CD8-positive, alpha-beta memory T cell (primary cell): Measurements from ENCODE around the gene ADRA2B. TPM values are rescaled to one million over a fixed set of nuclear protein-coding genes. Genes with fewer than 3 reads are reported as not detected.
"Not testable (repeated sequence)": the region's sequence is repeated elsewhere in the genome, so short reads cannot be mapped to it uniquely, and the experiment has no call there.

Experiments used
- CTCF ChIA-PET: fragments of 350-600 bp; sonication (Branson Sonifier 250); formaldehyde crosslinking; loops from one replicate; lab custom pipeline; 2021; ENCODE audit warnings: antibody characterized with exemption; lab: Charles Lee
- POLR2A ChIA-PET: fragments of 350-600 bp; sonication (Branson Sonifier 250); formaldehyde crosslinking; loops from one replicate; lab custom pipeline; 2021; ENCODE audit warnings: antibody characterized with exemption; lab: Charles Lee
- DNase-seq, 5 donors: peaks; one replicate each; pipeline versions ENCODE4 v3.0.0 to v3.0.0-alpha.2; 2020 to 2022; ENCODE audit warnings: mixed read lengths in 1 of 5
- H3K27ac ChIP-seq: one replicate; pipeline ENCODE4 v1.7.0; 2013; ENCODE audit warnings: low read depth, mild to moderate bottlenecking, low read length, moderate library complexity
- H3K27me3 ChIP-seq: 2 replicates; pipeline ENCODE4 v1.7.0; 2013; ENCODE audit warnings: low read length, mild to moderate bottlenecking; ENCODE audit not compliant: insufficient read depth, poor library complexity, severe bottlenecking
- H3K36me3 ChIP-seq: 2 replicates; pipeline ENCODE4 v1.7.0; 2013; ENCODE audit warnings: mild to moderate bottlenecking, low read length, moderate library complexity; ENCODE audit not compliant: insufficient read depth
- H3K4me1 ChIP-seq: 2 replicates; pipeline ENCODE4 v1.7.0; 2013; ENCODE audit warnings: mild to moderate bottlenecking, low read length, moderate library complexity; ENCODE audit not compliant: insufficient read depth
- H3K4me3 ChIP-seq: 2 replicates; pipeline ENCODE4 v1.7.0; 2013; ENCODE audit warnings: mild to moderate bottlenecking, low read length
- H3K9me3 ChIP-seq: 2 replicates; pipeline ENCODE4 v1.7.0; 2013; ENCODE audit warnings: mild to moderate bottlenecking, low read length
- H3K27ac Mint-ChIP-seq, 8 donors: one replicate each; pipeline ENCODE4 v1.8.0; 2020 to 2021; ENCODE audit warnings: mixed read lengths in 8 of 8, mild to moderate bottlenecking in 6 of 8, inconsistent platforms in 3 of 8, moderate library complexity in 3 of 8
- H3K27me3 Mint-ChIP-seq, 2 donors: one replicate each; pipeline ENCODE4 v1.8.0; 2020 to 2021; ENCODE audit warnings: mixed read lengths in 2 of 2, mild to moderate bottlenecking in 1 of 2, moderate library complexity in 1 of 2
- H3K36me3 Mint-ChIP-seq, 3 donors: one replicate each; pipeline ENCODE4 v1.8.0; 2020 to 2021; ENCODE audit warnings: mixed read lengths in 3 of 3, inconsistent platforms in 1 of 3, mild to moderate bottlenecking in 1 of 3
- H3K4me1 Mint-ChIP-seq, 3 donors: one replicate each; pipeline ENCODE4 v1.8.0; 2020 to 2021; ENCODE audit warnings: mixed read lengths in 3 of 3, inconsistent platforms in 1 of 3, mild to moderate bottlenecking in 1 of 3
- H3K4me3 Mint-ChIP-seq, 7 donors: one replicate each; pipeline ENCODE4 v1.8.0; 2020 to 2021; ENCODE audit warnings: mixed read lengths in 7 of 7, mild to moderate bottlenecking in 6 of 7, moderate library complexity in 4 of 7, inconsistent platforms in 2 of 7
- H3K9me3 Mint-ChIP-seq, 5 donors: one replicate each; pipeline ENCODE4 v1.8.0; 2020 to 2022; ENCODE audit warnings: mixed read lengths in 5 of 5, mild to moderate bottlenecking in 3 of 5, moderate library complexity in 2 of 5, inconsistent platforms in 1 of 5
- polyA plus RNA-seq: library from polyadenylated mRNA; unstranded; fragments of 300-500 nt; fragmentation: Illumina TruSeq; gene quantifications from one replicate; pipeline ENCODE4 v1.2.3, GENCODE V29; 2021
- total RNA-seq, 2 experiments: library from RNA; stranded (reverse); gene quantifications; one replicate each; pipeline ENCODE4 v1.2.3, GENCODE V29; 2021

ADRA2B gene
- total and polyA plus RNA-seq, 3 experiments from 2014 or later: 0.07 to 0.24 TPM; not detected in 1

DNA sequence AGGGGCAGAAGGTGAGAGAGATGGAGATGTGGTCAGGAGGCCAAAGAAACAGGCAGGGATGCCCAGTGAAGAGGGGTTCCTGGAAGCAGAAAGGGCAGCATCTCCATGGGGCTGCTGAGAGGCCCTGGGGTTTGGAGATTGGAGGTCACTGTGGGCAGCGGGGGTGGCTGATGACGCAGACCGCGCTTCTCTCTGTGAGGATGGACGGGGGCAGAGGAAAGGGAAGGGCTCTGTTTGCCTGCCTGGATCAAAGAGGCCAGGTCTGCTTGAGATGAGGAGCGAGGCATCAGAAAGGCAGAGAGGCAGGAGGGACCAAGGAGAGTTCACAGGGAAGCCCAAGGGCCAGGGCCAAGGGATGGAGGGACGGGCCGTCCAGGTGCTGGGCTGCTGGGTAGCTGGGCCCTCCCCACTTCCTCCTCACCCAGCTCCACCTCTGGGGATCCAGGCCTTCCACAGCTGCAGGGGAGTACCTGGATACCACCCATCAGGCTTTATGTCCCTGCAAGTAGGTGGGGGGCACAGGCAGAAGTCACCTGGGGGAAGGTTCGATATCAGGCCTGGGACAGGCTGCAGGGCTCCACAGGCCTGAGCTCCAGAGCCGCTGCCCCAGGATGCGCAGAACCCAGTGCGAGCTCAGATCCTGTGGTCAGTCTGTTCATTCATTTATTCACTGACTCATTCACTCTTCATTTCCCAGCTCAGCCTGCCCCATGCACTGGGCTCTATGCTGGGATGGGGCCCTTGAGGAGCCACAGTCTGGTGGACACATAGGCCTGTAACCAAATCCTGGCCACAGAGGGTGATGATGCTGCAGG, 30.6 kb downstream of the ADRA2B start:
- ChIA-PET CTCF (no interaction called here), POLR2A (no interaction called here)
- peaks cover 0 to 3% (median 0%) of the 10 kb centered on the region in 5 donors for H3K9me3 Mint-ChIP-seq
- Histone ChIP-seq H3K9me3 (no peaks in the 10 kb centered on the region), H3K27ac (no peak overlapping the region), H3K4me1 (no peaks in the 10 kb centered on the region), H3K4me3 (no peak overlapping the region), H3K27me3 (no peaks in the 10 kb centered on the region), H3K36me3 (no peaks in the 10 kb centered on the region)
- H3K4me3 Mint-ChIP-seq: no peak overlapping the region
- no peaks in the 10 kb centered on the region for H3K4me1 Mint-ChIP-seq
- H3K27me3 Mint-ChIP-seq: peaks cover 8 to 23% of the 10 kb centered on the region in 2 donors
- no peak for DNase-seq
- peak overlapping the region in 1 of 8 donors; percentile 15 for H3K27ac Mint-ChIP-seq
- peaks cover 0 to 4% (median 0%) of the 10 kb centered on the region in 3 donors for H3K36me3 Mint-ChIP-seq

DNA sequence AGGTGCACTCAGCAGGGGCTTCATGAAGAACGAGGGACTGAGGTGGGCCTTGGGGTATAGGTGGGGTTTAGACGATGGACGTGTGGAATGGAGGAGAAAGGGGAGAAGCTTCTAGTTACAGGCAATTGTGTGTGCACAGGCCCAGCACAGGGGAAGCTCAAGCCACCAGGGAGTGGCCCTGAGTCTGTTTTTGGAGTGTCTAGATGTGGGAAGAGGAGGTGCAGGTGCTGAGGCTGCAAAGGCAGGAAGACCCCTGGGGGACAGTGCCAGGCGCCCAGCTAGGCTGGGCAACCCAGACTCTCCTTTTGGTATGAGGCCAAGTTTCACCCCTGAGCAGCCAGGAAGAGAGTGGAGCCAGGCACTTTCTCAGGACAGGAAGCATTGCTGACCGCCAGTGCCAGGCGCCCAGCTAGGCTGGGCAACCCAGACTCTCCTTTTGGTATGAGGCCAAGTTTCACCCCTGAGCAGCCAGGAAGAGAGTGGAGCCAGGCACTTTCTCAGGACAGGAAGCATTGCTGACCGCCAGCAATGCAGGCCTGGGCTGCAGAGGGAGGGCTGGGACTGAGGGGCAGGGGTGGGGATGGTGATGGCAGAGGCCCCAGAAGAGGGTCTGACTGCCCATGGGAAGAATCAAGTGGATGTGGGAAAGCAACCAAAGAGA, 31.4 kb downstream of the ADRA2B start:
- H3K4me3 Mint-ChIP-seq, H3K4me1 Mint-ChIP-seq, H3K27ac ChIP-seq, H3K27me3 ChIP-seq, H3K9me3 Mint-ChIP-seq, H3K36me3 Mint-ChIP-seq, H3K9me3 ChIP-seq, H3K4me1 ChIP-seq, POLR2A ChIA-PET, CTCF ChIA-PET, H3K36me3 ChIP-seq, H3K27ac Mint-ChIP-seq, H3K4me3 ChIP-seq, DNase-seq: not testable (repeated sequence)
- H3K27me3 Mint-ChIP-seq: peaks cover 8 to 27% of the 10 kb centered on the region in 2 donors

- POLR2A ChIA-PET: no interaction called here
- DNase-seq: no peak
- H3K36me3 Mint-ChIP-seq: peaks cover 0 to 4% (median 0%) of the 10 kb centered on the region in 3 donors
- Histone ChIP-seq H3K4me3 (no peak overlapping the region), H3K9me3 (no peaks in the 10 kb centered on the region), H3K36me3 (no peaks in the 10 kb centered on the region), H3K4me1 (no peaks in the 10 kb centered on the region), H3K27ac (no peak overlapping the region), H3K27me3 (no peaks in the 10 kb centered on the region)
- H3K27ac Mint-ChIP-seq: no peak overlapping the region
- no peaks in the 10 kb centered on the region for H3K4me1 Mint-ChIP-seq
- CTCF ChIA-PET: no interaction called here
- H3K4me3 Mint-ChIP-seq: no peak overlapping the region
- H3K9me3 Mint-ChIP-seq: peaks cover 0 to 3% (median 0%) of the 10 kb centered on the region in 5 donors
- H3K27me3 Mint-ChIP-seq: peaks cover 10 to 27% of the 10 kb centered on the region in 2 donors
These were observed 32.1 kb downstream of the ADRA2B start for GRCh38 chr2:96083989-96084857.

DNA sequence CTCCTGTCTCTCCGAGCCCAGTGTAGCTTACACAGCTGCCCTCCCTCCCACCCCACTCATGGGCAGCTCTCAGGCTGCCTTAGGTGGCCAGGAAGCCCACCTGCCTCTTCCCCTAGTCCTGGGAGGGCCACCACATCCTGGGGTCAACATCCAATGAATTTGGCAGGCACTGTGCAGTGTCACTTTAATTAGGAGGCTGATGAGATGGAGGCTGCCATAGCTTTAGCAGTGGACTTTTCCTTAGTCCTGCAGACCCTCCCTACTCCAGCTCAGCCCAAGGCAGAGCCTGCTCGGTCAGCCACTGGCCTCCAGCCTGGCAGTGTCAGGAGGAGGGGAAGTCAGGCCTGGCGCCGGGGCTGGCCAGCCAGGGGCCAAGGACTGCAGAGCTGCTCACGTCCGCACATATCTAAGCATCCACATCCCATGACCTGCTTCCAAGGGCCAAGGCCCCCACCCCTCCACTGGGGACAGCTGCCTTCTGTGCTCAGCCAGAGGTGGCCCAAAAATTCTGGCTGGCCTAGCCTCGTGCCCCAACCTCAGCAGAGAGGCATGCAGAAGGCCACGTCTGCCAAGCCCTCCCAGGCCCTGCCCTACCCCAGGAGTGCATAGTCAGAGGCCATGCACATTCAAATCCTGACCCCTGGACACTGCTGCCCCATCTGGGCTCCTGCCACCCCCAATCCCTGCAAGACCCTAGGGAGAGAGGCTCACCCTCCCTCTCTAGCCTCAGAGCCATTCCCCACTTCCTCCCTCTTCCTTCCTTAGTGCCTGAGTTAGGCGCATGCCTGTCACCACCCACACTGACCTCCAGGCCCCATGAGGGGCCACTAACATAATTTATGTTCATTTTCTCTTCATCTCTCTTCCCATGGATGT, 33.1 kb downstream of the ADRA2B start:
- CTCF ChIA-PET: no interaction called here
- Mint-ChIP-seq H3K4me3 (no peak overlapping the region), H3K27me3 (peaks cover 10 to 27% of the 10 kb centered on the region in 2 donors), H3K4me1 (no peaks in the 10 kb centered on the region), H3K9me3 (peaks cover 0 to 3% (median 0%) of the 10 kb centered on the region in 5 donors), H3K36me3 (peaks cover 0 to 4% (median 0%) of the 10 kb centered on the region in 3 donors), H3K27ac (peak overlapping the region in 1 of 8 donors; percentile 52)
- Histone ChIP-seq H3K36me3 (no peaks in the 10 kb centered on the region), H3K27ac (no peak overlapping the region), H3K4me3 (no peak overlapping the region), H3K9me3 (no peaks in the 10 kb centered on the region), H3K4me1 (no peaks in the 10 kb centered on the region), H3K27me3 (no peaks in the 10 kb centered on the region)
- no peak for DNase-seq
- POLR2A ChIA-PET: no interaction called here

DNA sequence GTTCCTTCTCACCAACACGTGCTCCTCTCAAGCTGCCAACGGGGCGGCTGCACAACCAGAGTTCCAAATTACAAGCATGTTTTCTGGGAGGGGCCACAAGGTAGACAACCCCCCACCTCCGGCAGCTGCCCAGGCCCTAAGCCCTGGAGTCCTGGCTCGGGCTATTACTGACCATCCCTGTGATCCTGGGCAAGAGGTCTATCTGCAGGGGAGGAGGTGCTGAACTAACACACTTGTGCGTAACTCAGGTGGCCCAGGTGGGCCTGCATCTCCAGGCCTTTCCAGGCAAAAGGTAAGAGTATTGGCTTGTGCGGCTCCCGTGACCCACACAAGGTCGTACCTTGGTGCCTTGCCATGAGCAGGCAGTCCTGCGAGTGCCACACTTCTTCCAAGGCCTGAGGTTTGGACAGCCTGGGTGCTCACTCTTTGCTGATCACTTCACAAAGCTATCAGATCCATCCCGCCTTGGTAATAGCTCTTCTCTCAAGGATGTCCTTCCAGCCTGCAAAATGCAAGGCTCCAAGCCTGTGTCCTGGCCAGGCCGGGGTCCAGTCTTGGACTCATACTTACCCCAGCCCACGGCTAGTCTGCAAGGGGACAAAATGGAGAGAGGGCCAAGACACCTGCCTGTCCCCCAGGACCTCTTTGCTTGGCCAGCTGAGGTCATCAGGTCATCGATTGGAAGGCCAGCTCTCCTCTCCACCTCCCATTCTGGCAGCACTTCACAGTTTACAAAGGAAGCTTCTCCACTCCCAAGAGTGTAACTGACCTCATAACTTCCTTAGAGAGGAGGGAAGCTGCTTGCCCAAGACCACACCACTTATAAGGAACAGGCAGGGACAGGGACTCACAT, 33.9 kb downstream of the ADRA2B start:
- no peak overlapping the region for H3K4me3 ChIP-seq
- POLR2A ChIA-PET: no interaction called here
- Mint-ChIP-seq H3K27me3 (peaks cover 9 to 24% of the 10 kb centered on the region in 2 donors), H3K36me3 (peaks cover 0 to 4% (median 0%) of the 10 kb centered on the region in 3 donors), H3K27ac (no peak overlapping the region), H3K9me3 (peaks cover 0 to 5% (median 0%) of the 10 kb centered on the region in 5 donors), H3K4me1 (no peaks in the 10 kb centered on the region), H3K4me3 (no peak overlapping the region)
- H3K36me3 ChIP-seq: no peaks in the 10 kb centered on the region
- no peaks in the 10 kb centered on the region for H3K4me1 ChIP-seq
- CTCF ChIA-PET: no interaction called here
- no peak overlapping the region for H3K27ac ChIP-seq
- H3K9me3 ChIP-seq: no peaks in the 10 kb centered on the region
- H3K27me3 ChIP-seq: no peaks in the 10 kb centered on the region
- no peak for DNase-seq

GRCh38 chr2:96081042-96081441, 35.3 kb downstream of the ADRA2B start:
- H3K4me1 ChIP-seq: no peaks in the 10 kb centered on the region
- no peak overlapping the region for H3K4me3 ChIP-seq
- no peaks in the 10 kb centered on the region for H3K36me3 ChIP-seq
- H3K9me3 Mint-ChIP-seq: peaks cover 0 to 12% (median 7%) of the 10 kb centered on the region in 5 donors
- no peak overlapping the region for H3K27ac Mint-ChIP-seq
- H3K27ac ChIP-seq: no peak overlapping the region
- H3K4me3 Mint-ChIP-seq: no peak overlapping the region
- H3K27me3 ChIP-seq: no peaks in the 10 kb centered on the region
- CTCF ChIA-PET: no interaction called here
- H3K4me1 Mint-ChIP-seq: no peaks in the 10 kb centered on the region
- POLR2A ChIA-PET: no interaction called here
- peaks cover 0 to 7% (median 0%) of the 10 kb centered on the region in 3 donors for H3K36me3 Mint-ChIP-seq
- no peak for DNase-seq
- H3K9me3 ChIP-seq: no peaks in the 10 kb centered on the region
- peaks cover 7 to 24% of the 10 kb centered on the region in 2 donors for H3K27me3 Mint-ChIP-seq
